Measurements from ENCODE around the gene PDE9A.

- TF ChIP-seq SUZ12 (IDR thresholded peaks at IDR 0.05) (no peak), FOXA1 (IDR thresholded peaks at IDR 0.05) (no peak), L3MBTL2 (conservative IDR thresholded peaks at IDR 0.05) (no peak), TARDBP (IDR thresholded peaks at IDR 0.05) (no peak), NFRKB (IDR thresholded peaks at IDR 0.05) (no peak), HDGF (IDR thresholded peaks at IDR 0.05; ENCODE audit: borderline replicate concordance) (no peak), FOXM1 (IDR thresholded peaks at IDR 0.05; ENCODE audit: borderline replicate concordance) (no peak), BHLHE40 (IDR thresholded peaks at IDR 0.05; ENCODE audit: borderline replicate concordance) (no peak), CTBP1 (IDR thresholded peaks at IDR 0.05; ENCODE audit: borderline replicate concordance) (no peak), ARNT (IDR thresholded peaks at IDR 0.05) (no peak), ELF4 (IDR thresholded peaks at IDR 0.05) (no peak)
- TF ChIP-seq, protein P1, sequence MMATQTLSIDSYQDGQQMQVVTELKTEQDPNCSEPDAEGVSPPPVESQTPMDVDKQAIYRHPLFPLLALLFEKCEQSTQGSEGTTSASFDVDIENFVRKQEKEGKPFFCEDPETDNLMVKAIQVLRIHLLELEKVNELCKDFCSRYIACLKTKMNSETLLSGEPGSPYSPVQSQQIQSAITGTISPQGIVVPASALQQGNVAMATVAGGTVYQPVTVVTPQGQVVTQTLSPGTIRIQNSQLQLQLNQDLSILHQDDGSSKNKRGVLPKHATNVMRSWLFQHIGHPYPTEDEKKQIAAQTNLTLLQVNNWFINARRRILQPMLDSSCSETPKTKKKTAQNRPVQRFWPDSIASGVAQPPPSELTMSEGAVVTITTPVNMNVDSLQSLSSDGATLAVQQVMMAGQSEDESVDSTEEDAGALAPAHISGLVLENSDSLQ (IDR thresholded peaks at IDR 0.05), result no peak
Measured at GRCh38 chr21:42646836-42647235, 6.6 kb upstream of the PDE9A start.
